ENCODE measurements around the gene RAB29. TPM values are rescaled to one million over a fixed set of nuclear protein-coding genes. Genes with fewer than 3 reads are reported as not detected.
"Not testable (repeated sequence)": the region's sequence is repeated elsewhere in the genome, so short reads cannot be mapped to it uniquely, and the experiment has no call there.

Gene RAB29
- total RNA-seq, 2 donors from 2014 or later, result 7.6 to 11.2 TPM

DNA sequence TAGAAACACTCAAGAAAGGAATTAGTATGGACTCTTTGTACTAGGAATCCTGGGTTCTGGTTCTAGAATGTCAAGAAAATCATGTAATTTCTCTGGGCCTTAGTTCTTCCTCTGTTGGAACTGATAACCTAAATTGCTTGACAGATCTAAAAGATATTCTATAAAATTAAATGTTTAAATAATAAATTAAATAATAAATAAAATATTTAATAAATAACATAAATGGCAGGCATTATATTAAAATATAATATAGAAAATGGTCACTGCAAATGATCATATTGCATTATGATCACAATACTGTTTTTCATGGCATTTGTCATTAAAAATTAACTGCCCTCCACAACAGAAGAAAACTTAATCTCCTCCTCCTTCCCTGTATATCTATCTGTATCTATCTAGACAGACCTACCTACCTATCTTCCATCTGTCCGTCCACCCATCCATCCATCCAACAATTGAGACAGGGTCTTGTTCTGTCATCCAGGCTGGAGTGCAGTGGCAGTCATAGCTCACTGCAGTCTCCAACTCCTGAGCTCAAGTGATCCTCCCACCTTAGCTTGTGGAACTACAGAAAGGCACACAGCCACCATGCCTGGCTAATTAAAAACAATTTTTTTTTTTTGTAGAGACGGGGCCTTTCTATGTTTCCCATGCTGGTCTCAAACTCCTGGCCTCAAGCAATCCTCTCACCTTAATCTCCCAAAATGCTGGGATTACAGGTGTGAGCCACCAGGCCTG is 41.7 kb downstream of the RAB29 start:
- Histone ChIP-seq H3K4me3 (no peak overlapping the region), H3K36me3 (replicated peaks in 1 of 2; ENCODE audit: insufficient read depth in 1 of 2, low read depth in 2 of 2) (no peaks in the 10 kb centered on the region), H3K4me1 (peaks cover 5% of the 10 kb centered on the region), H3K9me3 (no peaks in the 10 kb centered on the region), H3K27me3 (no peaks in the 10 kb centered on the region), H3K27ac (peak overlapping the region in 1 of 4 donors; percentile 39)
- ATAC-seq (no peak), DNase-seq (no peak)
- intact Hi-C loops (cut with DNase I), result no loop called here
- TF ChIP-seq POLR2A (IDR thresholded peaks at IDR 0.05) (no peak), CTCF (IDR thresholded peaks at IDR 0.05) (no peak)
- 87 to 89% methylated on average over 2 of the region's 2 CpGs for WGBS, 2 donors

DNA sequence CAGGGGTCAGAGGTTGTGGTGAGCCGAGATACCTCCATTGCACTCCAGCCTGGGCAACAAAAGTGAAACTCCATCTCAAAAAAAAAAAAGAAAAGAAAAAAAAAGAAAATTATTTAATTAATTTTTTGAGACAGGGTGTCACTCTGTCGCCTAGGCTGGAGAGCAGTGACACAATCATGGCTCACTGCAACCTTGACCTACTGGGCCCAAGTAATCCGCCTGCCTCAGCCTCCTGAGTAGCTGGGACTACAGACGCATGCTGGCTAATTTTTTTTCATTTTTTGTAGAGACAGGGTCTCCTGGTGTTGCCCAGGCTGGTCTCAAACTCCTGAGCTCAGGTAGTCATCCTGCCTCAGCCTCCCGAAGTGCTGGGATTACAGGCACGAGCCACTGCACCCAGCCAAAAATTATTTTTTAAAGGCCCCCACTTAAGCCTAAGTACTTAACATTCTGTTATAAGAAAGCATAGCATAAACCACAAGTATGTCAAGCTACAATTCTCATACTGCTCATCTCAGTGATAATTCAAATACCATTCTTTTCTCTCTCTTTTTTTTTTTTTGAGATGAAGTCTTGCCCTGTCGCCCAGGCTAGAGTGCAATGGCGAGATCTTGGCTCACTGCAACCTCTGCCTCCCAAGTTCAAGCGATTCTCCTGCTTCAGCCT is 45.2 kb downstream of the RAB29 start:
- TF ChIP-seq POLR2A (IDR thresholded peaks at IDR 0.05) (no peak), CTCF (IDR thresholded peaks at IDR 0.05) (no peak)
- intact Hi-C loops (cut with DNase I), result no loop called here
- ATAC-seq (no peak), DNase-seq (no peak)
- 95% methylated on average over 9 of the region's 9 CpGs for WGBS, 2 donors
- Histone ChIP-seq H3K27me3 (no peaks in the 10 kb centered on the region), H3K36me3 (replicated peaks in 1 of 2; ENCODE audit: insufficient read depth in 1 of 2, low read depth in 2 of 2) (no peaks in the 10 kb centered on the region), H3K4me3 (no peak overlapping the region), H3K9me3 (no peaks in the 10 kb centered on the region), H3K27ac (no peak overlapping the region), H3K4me1 (peaks cover 19% of the 10 kb centered on the region)

- Histone ChIP-seq H3K4me3 (no peak overlapping the region), H3K27ac (no peak overlapping the region), H3K27me3 (no peaks in the 10 kb centered on the region), H3K9me3 (no peaks in the 10 kb centered on the region), H3K36me3 (replicated peaks in 1 of 2; ENCODE audit: insufficient read depth in 1 of 2, low read depth in 2 of 2) (peaks cover 0 to under 1% of the 10 kb centered on the region in 2 donors), H3K4me1 (peaks cover 14% of the 10 kb centered on the region)
- intact Hi-C loops (cut with DNase I), result no loop called here
- WGBS, 2 donors, result 44 to 59% methylated on average over 4 of the region's 4 CpGs
- TF ChIP-seq POLR2A (IDR thresholded peaks at IDR 0.05) (no peak), CTCF (IDR thresholded peaks at IDR 0.05) (no peak)
- DNase-seq (no peak), ATAC-seq (no peak)
Measured at GRCh38 chr1:205726619-205727125, 48.6 kb downstream of the RAB29 start.

DNA sequence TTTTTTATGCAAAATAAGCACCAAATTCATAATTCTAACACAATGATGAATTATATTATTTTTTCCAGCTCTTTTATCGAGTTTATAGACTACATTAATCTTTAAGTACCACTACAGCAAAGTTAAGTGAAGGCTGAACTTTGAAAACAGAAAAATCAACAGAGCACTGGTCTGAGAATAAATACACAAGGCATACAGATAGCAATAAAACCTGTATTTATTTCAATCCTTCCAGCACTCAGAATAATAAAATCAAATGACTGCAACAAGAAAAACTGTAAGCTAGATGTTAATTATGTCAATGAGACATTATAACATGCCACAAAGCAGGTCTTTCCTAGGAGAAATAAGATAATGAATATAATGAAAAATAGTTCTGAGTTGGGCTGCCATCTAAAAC is 49.8 kb downstream of the RAB29 start:
- no peak for ATAC-seq
- H3K27ac ChIP-seq, result no peak overlapping the region
- intact Hi-C loops (cut with DNase I), result no loop called here
- WGBS, 2 donors, result 12 to 29% methylated on average over 1 of the region's 1 CpG
- H3K4me1 ChIP-seq, result peaks cover 14% of the 10 kb centered on the region
- no peaks in the 10 kb centered on the region for H3K9me3 ChIP-seq
- TF ChIP-seq CTCF (IDR thresholded peaks at IDR 0.05) (no peak), POLR2A (IDR thresholded peaks at IDR 0.05) (no peak)
- no peak overlapping the region for H3K4me3 ChIP-seq
- H3K36me3 ChIP-seq (replicated peaks in 1 of 2; ENCODE audit: insufficient read depth in 1 of 2, low read depth in 2 of 2), result peaks cover 0 to 6% of the 10 kb centered on the region in 2 donors
- no peak for DNase-seq
- H3K27me3 ChIP-seq, result no peaks in the 10 kb centered on the region

GRCh38 chr1:205720740-205721139 is 54.5 kb downstream of the RAB29 start:
- WGBS, 2 donors, result 100% methylated on average over 2 of the region's 2 CpGs

More at GRCh38 chr1:205720740-205721139, 54.5 kb downstream of the RAB29 start:
- H3K27ac ChIP-seq; ATAC-seq; H3K4me1 ChIP-seq; DNase-seq; H3K27me3 ChIP-seq; intact Hi-C loops (cut with DNase I); H3K4me3 ChIP-seq; H3K9me3 ChIP-seq: not testable (repeated sequence)
- H3K36me3 ChIP-seq (replicated peaks in 1 of 2; ENCODE audit: insufficient read depth in 1 of 2, low read depth in 2 of 2), result peaks cover 11 to 24% of the 10 kb centered on the region in 2 donors

All from body of pancreas (tissue), 4 donors.